Neural progenitor cell (in vitro differentiated cells): Measurements from ENCODE around the gene CC2D1A.

ENCODE experiments used
- CTCF ChIP-seq: fragments of 200-600 bp; sonication (generic); IDR thresholded peaks from 2 replicates; pipeline ENCODE4 v1.5.1; 2017; ENCODE audit warnings: antibody characterized with exemption, mild to moderate bottlenecking
- EZH2 ChIP-seq: fragments of 200-600 bp; sonication (generic); IDR thresholded peaks from 2 replicates; pipeline ENCODE4 v1.6.1; 2017; ENCODE audit warnings: antibody characterized with exemption, mild to moderate bottlenecking, moderate library complexity
- EZH2phosphoT487 ChIP-seq: fragments of 200-600 bp; sonication (generic); IDR thresholded peaks from 2 replicates; pipeline ENCODE4 v1.6.1; 2017; ENCODE audit warnings: antibody characterized with exemption

DNA sequence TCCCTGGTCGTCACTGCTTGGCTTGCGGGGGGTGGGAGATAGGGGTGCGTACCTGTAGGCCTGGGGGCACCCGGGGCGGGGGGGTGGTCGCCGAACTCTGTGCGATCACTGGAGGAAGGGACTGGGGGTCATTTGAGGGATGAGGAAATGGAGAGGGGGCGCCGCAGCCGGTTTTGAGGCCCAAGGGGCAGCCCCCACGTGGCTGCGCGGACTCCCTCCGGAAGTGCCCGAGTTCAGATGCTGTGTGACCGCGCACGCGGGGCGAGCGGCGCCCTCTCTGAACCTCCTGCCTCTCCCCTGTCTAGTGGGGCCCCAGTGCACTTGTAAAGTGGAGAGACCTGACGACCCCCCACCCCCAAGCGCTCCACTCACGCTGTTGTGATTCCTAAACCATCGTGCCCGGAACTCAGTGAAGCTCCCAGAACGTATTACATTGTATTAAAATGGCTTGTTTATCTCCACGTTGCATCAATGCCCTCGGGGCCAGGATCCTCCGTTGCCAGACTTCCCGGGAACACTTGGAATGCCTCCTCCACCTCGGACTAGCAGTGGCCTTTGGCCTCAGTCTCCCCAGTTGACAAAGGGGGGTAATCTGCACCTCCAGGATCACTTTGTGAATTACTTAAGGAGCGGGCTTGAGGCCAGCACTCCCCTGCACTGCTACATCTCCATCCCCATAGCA is 32.0 kb upstream of the CC2D1A start:
- TF ChIP-seq CTCF (no peak), EZH2 (no peak), EZH2phosphoT487 (no peak)
